DND-41 (cell line): ENCODE measurements around the gene OBSCN.

Experiments
- EZH2 ChIP-seq: IDR thresholded peaks from 3 replicates; pipeline ENCODE4 v1.6.1; 2012; ENCODE audit warnings: borderline replicate concordance, low read depth, mild to moderate bottlenecking, moderate library complexity, low read length, inconsistent platforms; ENCODE audit not compliant: severe bottlenecking
- TF ChIP-seq, protein P1 (sequence below): IDR thresholded peaks from 2 replicates; pipeline ENCODE4 v1.5.1; 2012; ENCODE audit warnings: borderline replicate concordance, low read length, moderate library complexity, mild to moderate bottlenecking; ENCODE audit not compliant: poor library complexity, severe bottlenecking; ENCODE audit errors: extremely low read depth

GRCh38 chr1:228264090-228264829, 56.4 kb downstream of the OBSCN start:
- TF ChIP-seq, protein P1, sequence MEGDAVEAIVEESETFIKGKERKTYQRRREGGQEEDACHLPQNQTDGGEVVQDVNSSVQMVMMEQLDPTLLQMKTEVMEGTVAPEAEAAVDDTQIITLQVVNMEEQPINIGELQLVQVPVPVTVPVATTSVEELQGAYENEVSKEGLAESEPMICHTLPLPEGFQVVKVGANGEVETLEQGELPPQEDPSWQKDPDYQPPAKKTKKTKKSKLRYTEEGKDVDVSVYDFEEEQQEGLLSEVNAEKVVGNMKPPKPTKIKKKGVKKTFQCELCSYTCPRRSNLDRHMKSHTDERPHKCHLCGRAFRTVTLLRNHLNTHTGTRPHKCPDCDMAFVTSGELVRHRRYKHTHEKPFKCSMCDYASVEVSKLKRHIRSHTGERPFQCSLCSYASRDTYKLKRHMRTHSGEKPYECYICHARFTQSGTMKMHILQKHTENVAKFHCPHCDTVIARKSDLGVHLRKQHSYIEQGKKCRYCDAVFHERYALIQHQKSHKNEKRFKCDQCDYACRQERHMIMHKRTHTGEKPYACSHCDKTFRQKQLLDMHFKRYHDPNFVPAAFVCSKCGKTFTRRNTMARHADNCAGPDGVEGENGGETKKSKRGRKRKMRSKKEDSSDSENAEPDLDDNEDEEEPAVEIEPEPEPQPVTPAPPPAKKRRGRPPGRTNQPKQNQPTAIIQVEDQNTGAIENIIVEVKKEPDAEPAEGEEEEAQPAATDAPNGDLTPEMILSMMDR, result no peak
- TF ChIP-seq EZH2, result no peak
